NCI-H345 treated with DMSO at 0.1 percent for 48 hours (cell line): ENCODE measurements around the gene GARNL3.
A peak's percentile ranks its signal among the peaks of the same experiment; 100 is the strongest.

Source experiments
- DNase-seq: peaks from one replicate; lab custom pipeline; 2025; ENCODE audit not compliant: unreplicated experiment; lab: John Stamatoyannopoulos, UW

GARNL3 gene

DNA sequence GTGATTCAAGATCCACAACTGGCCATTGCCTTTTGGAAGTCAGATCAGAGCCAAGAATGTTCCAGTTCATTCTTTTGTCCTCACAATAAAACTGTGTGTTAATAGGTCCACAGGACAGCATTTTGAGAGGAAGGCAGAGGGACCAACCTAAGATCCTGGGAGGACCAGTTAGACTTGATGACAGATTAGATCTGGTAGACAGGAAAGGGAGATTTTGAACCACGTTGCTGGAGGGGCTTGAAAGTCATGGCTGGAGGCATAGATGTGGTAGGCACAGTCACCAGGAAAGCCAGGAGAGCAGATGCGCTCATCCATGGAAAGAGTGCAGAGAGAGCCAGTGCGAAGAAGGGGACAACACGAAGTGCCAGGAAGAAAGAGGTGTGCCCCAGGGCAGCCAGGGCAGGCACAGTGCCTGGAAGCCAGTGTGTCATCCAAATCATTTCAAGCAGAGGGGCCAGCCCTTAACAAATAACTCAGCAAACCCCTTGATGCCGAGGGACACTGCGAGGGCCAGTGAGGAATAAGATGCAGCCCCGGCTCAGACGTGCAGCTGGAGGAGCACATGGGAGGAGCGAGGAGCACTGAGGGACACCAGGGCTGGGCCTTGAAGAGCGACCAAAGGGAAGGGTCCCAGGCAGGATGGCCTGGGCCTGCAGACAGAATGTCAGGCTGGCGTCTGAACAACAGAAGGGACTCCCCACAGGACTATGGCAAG, 119.6 kb downstream of the GARNL3 start:
- DNase-seq, result no peak

DNA sequence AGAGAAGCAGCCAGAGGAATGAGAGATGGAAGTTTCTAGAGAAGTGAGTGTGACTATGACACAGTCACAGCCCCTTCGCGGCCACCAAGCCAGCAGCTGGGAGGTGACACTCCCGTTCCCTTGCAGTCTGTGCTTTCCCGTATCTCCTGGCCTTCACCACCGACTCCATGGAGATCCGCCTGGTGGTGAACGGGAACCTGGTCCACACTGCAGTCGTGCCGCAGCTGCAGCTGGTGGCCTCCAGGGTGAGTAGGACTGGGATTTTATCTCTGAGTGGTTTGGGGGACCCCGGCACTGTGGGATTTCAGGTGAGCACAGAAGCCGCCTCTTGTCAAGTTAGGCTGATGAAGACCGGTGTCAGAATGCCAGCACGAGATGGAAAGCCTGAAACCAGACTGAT, 120.3 kb downstream of the GARNL3 start:
- no peak for DNase-seq

DNA sequence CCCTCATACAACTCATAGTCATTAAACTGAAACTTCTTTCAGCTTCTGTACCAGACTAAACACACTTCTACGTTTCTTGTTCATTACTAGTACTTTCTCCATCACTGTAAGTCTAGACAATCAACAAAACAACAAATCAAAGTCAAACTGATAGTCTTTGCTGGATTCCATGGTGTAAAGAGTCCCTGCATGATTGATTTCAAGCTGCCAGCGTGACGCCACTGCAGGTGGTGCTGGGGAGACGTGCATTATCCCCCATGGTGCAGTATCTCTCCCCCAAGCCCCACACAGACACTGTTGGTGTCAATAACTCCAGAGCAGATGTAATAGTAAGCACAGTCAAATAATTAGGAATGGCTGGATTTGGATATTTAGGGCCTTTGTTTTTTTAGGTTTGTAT, 121.7 kb downstream of the GARNL3 start:
- no peak for DNase-seq

DNA sequence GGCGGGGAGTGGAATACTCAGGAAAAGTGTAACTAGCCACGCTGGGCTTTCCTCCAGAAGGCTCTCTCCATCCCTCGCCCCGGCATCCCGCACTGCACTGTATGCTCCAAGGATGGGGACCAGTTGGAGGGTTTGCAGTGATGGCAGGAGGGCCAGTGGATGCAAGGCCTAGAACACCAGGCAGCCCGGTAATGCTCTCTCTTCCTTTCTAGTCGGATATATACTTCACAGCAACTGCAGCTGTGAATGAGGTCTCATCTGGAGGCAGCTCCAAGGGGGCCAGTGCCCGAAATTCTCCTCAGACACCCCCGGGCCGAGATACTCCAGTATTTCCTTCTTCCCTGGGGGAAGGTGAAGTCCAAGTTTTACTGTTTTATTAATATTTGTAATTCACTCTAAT, 122.4 kb downstream of the GARNL3 start:
- DNase-seq, result no peak

DNA sequence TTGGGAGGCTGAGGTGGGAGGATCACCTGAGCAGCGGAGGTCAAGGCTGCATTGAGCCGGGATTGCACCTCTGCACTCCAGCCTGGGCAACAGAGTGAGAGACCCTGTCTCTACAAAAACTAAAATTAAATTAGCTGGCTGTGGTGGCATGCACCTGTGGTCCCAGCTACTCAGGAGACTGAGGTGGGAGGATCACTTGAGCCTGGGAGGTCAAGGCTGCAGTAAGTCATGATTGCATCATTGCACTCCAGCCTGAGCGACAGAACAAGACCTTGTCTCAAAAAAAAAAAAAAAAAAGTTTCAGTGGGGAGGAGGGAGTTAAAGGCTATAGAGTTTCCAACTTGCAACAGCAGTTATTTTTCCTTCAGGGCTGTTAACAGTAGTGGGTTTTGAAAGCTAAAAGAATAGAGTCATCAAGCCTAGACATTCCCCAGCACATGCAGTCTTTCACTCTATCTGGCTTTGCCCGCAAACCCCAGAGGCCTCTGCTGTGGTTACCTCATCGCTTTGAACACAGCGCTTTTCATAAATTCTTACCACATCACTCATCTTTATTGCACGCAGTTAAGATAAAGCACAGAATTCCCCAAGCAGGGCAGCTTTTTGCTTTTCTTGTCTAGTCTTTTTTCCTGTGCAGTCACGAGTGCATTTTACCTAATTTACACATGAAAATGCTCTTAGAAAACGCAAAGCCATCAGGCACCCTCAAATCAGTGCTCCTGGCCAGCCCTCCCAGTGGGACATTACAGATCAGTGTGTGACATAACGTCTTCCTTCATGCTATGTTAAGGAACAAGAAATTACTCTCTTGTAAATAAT, 123.7 kb downstream of the GARNL3 start:
- DNase-seq, result no peak

DNA sequence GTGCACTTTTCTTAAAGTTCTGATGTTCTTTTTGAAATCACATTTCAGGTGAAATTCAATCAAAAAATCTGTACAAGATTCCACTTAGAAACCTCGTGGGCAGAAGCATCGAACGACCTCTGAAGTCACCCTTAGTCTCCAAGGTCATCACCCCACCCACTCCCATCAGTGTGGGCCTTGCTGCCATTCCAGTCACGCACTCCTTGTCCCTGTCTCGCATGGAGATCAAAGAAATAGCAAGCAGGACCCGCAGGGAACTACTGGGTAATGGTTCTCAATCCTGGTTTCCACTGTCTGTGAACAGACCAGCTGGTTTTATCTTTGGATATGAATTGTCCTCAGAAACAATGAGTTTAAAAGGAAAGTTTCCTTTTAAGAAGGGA, 124.3 kb downstream of the GARNL3 start:
- no peak for DNase-seq

DNA sequence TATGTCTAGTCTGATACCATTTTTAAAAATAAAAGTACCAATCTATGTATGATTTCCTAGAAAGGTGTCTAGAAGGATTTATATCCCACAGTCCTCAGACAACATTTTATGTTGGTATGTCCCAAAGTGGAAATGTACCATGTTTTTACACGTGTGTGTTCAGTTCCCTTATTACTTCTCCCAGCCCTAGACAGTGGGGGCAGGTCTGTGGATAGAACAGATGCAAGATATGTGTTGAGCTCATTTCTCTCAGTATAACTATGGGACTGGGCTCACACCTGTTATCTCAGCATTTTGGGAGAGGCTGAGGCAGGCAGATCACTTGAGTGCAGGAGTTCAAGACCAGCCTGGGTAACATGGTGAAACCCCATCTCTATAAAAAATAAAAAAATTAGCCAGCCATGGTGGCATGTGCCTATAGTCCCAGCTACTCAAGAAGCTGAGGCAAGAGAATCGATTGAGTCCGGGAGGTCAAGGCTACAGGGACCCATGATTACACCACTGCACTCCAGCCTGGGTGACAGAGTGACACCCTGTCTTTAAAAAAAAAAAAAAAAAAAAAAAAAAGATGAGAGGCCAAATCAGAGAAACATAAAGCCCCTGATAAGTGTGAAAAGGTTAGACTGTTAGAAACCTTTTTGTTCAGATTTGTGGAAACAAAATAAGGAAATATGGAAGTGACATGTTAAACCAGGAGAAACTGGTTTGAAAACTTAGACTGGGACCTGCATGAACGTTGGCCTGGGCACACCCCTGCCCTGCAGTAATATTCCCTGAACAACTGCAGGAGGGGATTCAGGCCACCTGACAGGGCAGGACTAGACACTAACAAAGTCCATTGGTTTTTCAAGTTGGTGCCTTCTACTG, 125.0 kb downstream of the GARNL3 start:
- DNase-seq, result no peak

DNA sequence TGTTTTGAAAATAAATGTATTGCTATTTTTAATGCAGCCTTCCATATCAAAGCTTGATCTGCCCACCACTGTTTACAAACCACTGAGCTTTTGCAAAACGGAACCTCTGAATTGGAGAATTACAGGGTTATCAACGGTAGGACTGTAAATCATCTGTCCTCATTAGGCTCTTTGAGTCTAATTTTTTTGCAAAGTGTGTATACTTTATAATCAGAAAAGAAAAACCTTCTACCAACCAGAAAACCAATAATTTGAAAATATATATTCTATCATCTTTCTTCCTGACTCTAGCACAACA, 125.6 kb downstream of the GARNL3 start:
- DNase-seq, result no peak

DNA sequence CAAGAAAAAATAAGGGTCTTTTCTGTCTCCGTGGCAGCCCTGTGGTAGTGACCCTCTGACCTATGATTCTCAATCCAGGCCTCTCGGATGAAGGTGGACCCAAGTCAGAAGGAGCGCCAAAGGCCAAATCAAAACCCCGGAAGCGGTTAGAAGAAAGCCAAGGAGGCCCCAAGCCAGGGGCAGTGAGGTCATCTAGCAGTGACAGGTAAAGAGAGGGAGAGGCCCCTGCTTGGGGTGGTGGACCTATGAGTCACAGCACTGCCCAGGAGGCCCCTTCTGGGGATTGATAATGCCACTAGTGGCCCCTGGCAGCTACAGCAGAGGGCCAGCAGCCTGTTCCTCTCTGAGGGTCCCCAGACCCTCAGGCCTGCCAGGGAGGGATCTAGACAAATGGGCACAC, 126.0 kb downstream of the GARNL3 start:
- DNase-seq, result no peak

DNA sequence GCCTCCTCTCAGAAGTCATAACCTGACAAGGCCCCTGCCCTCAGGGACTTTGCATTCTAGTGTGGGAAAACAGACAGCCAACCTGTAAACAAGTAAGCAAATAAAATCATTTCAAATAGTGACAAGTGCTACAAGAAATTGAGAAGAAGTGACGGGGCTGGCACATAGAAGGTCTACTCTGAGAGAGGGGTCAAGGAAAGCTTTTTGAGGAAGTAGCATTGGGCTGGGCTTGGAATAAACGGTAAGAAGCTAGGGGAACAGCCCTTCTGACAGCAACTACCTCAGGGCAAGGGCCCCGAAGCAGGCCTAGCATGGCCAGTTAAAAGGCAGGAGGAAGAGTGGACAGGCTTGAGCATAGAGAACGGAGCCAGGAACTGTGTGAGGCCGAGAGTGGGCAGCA, 127.6 kb downstream of the GARNL3 start:
- DNase-seq, result no peak

DNA sequence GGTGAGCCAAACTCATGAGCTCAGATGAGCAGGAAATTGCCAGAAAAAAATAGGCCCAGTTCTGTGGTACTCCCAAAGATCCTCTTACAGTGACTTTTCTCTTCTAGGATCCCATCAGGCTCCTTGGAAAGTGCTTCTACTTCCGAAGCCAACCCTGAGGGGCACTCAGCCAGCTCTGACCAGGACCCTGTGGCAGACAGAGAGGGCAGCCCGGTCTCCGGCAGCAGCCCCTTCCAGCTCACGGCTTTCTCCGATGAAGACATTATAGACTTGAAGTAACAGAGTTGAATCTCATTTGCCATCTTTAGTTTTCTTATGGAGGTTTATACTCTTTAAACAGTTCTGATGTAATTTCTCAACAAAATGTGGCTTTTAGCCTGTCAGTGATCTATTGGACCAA, 128.4 kb downstream of the GARNL3 start:
- DNase-seq, result no peak

DNA sequence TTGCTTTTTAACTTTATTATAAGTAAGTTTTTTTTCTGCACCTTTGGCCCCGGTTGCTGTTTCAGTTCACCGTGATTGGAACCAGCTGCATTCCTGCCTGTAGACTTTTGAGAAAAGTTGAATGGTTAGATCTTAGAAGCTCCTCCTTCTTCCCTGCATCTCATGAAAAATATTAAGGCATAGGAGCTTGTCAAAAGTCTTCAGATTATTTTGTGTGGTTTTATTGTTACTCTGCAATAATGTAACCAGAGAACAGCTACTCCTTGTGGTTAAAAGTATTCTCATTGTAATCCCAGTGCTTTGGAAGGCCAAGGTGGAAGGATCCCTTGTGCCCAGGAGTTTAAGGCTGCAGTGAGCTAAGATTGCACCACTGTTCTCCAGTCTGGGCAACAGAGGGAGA, 129.1 kb downstream of the GARNL3 start:
- no peak for DNase-seq

DNA sequence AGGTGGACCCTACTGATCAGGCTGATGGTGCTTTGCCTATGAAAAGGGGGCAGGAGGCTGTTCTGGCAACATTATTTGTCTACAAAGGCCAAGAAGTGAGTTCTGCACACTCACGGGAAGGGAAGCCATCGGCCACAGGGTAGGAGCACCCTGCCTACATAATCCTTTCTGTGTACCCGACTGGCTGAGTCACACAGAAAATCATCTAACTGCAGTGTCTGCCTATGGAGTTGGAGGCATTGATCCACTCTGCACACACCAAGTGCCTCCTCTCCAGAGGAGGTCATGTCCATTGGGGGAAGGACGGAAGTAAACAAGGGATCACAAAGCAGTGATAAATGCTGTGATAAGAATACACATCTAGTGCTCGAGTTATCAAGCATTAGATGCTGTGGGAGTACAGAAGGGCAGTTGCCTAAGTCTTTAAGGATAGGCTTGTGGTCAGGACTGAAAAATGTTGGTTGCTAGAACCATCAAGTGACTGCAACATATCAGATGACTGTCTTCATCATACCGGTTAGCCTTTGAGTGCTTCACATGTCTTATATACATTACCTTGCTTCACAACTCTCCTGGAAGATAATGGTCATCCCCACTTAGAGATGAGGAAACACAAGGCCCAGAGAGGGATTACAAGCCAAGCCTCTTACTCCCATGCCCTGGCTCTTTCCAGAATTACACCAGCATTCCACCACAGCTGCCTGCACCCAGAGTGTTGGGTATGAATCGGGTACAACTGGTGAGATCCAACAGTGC, 131.1 kb downstream of the GARNL3 start:
- DNase-seq, result no peak

DNA sequence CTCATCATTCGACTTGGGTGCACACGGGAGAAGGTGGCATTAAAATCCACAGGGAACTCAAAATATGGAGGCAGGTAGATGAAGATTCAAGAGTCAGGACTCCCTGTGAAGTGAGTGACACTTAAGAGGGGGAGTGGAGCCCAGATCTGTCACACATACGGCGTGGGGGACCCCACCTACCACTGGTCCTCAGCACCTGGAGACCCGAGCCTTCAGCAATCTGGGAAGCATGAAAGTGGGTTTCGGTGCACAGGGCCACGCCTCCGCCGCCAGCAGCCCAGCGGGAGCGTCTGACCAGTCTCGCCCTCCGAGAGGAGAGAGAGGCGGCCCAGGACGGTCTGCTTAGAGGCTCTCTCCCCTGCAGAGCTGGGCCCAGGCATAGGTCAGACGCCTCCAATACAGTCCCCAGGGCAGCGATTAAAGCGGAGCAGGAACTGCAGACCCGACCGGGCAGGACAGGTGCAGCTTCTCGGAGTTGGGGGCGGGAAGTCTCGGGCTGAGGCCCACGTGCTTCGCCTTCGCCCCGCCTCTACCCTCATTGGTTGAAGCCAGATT, 131.8 kb downstream of the GARNL3 start:
- DNase-seq, result no peak

DNA sequence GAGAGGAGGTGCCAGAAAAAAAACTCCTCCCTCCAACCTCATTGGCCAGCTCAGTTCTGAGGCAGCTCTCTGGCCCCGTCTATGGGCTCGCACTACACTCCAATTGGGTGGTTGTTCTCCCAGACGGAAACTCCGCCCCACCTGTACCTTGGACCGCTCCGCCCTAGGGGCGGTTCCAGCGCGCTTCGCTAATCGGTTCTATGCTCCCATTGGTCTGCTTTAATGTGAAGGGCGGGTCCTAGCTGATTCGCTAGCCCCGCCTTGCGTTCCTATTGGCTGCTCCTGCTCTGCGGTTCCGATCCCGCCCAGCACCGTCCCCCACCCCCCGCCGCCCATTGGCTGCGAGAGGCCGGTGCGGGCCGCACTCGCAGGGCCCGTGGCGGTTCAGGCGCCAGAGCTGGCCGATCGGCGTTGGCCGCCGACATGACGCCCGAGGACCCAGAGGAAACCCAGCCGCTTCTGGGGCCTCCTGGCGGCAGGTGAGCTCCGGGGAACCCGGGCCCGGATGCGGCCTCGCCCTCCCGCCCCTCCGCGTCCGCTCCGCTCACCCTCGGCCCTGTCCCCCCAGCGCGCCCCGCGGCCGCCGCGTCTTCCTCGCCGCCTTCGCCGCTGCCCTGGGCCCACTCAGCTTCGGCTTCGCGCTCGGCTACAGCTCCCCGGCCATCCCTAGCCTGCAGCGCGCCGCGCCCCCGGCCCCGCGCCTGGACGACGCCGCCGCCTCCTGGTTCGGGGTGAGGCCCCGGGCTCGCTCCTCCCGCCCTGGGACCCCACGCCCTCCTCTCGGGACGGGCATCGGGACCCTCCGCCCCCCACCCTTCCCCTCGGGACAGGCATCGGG, 132.5 kb downstream of the GARNL3 start, which contains the start of gene SLC2A8:
SLC2A8 (plus strand) TSS at position 362 of the 838 bp plus-strand sequence; CDS start at position 424, 62 bp downstream.
- DNase-seq, result peak; percentile 100

DNA sequence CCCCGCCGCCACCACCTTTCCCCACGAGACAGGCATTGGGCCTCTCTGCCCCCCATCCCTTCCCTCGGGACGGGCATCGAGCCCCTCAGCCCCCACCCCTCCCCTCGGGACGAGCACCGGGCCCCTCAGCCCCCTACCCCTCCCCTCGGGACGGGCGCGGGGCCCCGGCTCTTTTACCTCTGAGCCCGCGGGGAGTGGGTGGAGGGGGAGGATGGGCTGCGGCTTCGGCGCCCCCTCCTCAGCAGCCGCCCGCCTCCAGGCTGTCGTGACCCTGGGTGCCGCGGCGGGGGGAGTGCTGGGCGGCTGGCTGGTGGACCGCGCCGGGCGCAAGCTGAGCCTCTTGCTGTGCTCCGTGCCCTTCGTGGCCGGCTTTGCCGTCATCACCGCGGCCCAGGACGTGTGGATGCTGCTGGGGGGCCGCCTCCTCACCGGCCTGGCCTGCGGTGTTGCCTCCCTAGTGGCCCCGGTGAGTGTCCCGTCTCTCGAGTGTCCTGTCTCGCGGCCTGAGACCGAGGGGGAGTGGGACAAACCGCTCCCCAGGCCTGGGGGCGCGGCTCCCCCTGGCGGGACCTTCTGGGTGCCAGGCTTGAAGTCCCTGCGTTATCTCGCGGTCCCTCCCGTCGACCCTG, 133.2 kb downstream of the GARNL3 start:
- no peak for DNase-seq

DNA sequence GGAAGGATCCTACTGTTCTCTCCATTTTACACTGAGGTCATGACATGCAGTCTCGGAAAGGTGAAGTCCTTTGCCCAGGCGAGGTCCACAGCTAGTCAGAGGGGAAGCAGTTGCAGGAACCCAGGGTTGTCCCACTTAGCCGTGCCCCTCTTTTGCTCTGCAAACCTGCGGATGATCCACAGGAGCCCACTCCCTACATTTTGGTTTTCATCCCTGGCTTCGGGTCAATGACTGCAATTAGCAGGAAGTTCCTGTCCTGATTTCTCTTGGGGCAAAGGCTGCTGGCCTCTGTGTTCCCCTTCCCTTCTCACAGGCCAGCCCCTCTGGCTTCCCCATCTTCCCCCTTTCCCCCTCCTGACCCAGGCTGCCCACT, 133.7 kb downstream of the GARNL3 start:
- DNase-seq, result no peak

DNA sequence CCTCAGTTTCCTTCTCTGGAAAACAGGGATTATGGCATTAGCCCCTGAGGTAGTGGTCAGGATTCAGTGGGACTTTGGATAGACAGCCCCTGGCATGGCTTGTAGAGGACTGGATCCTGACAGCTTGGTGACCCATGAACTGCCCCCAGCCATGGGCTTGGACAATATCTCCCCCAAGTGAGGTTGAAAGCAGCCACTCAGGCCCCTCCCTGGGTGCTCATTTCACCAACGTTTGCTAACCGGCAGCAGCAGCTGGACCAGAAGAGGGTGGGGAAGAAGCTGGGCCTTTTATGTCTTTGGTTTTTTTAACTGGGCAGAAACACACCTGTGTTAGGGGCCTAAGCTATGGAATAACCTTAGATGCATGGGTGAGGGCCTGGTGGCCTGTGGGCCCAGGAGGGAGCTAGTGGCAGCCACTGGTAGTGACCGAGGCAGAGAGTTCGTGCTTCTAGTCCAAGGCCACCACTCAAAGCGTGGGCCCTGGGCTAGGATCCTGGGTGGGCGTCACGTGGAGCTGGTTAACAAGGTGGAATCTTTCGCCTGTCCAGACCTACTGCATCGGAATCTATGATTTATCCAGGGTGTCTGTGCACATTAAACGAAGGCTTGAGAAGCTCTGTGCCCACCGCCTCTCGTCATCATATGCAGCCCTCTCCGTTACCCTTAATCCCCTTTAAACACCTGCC, 134.3 kb downstream of the GARNL3 start:
- no peak for DNase-seq

DNA sequence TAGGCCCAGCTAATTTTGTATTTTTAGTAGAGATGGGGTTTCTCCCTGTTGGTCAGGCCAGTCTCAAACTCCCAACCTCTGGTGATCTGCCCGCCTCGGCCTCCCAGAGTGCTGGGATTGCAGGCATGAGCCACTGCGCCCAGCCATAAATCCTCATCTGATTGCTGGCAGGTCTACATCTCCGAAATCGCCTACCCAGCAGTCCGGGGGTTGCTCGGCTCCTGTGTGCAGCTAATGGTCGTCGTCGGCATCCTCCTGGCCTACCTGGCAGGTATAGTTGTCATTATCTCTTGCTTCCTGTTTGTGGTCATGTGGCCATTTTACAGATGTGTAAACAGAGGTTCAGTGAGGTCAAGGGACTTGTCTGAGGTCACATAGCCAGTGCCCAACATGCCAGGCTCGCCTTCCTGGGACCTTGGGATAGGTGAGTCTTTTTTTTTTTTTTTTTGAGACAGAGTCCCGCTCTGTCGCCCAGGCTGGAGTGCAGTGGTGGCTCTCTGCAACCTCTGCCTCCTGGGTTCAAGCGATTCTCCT, 135.2 kb downstream of the GARNL3 start:
- DNase-seq, result no peak
